Fibroblast of villous mesenchyme (primary cell): Measurements from ENCODE around the gene PREB. TPM values are rescaled to one million over a fixed set of nuclear protein-coding genes. Genes with fewer than 3 reads are reported as not detected.

Source experiments
- DNase-seq: peaks from one replicate; pipeline ENCODE4 v3.0.0-alpha.2; 2010; ENCODE audit warnings: low read depth
- H3K4me3 ChIP-seq: 2 replicates; pipeline ENCODE4 v1.5.1; 2011; ENCODE audit warnings: low read depth, mild to moderate bottlenecking, low read length
- CTCF ChIP-seq: IDR thresholded peaks from 2 replicates; pipeline ENCODE4 v1.5.1; 2012; ENCODE audit warnings: low read depth, mild to moderate bottlenecking, low read length; ENCODE audit not compliant: insufficient read depth
- total RNA-seq: library from RNA; depleted of rRNA; stranded (reverse); fragments of >200 nt; gene quantifications from 2 replicates; pipeline ENCODE4 v1.2.3, GENCODE V29; 2012

PREB gene
- total RNA-seq, 1 donor = 45.3 TPM

- DNase-seq = no peak
- H3K4me3 ChIP-seq = peak overlapping the region; percentile 93
- TF ChIP-seq CTCF = no peak
Observed at GRCh38 chr2:27134781-27135477, 493 bp upstream of the PREB start.

- peak overlapping the region; percentile 93 for H3K4me3 ChIP-seq
- TF ChIP-seq CTCF = no peak
- no peak for DNase-seq
Observed at GRCh38 chr2:27133195-27133875, 1.1 kb downstream of the PREB start.

- no peak overlapping the region for H3K4me3 ChIP-seq
- DNase-seq = no peak
- no peak for TF ChIP-seq CTCF
Observed at GRCh38 chr2:27131429-27131828, 3.0 kb downstream of the PREB start.

GRCh38 chr2:27130396-27130795, 4.0 kb downstream of the PREB start:
- TF ChIP-seq CTCF = no peak
- no peak overlapping the region for H3K4me3 ChIP-seq

GRCh38 chr2:27128668-27129571, 5.5 kb downstream of the PREB start:
- no peak for DNase-seq
- TF ChIP-seq CTCF = no peak
- no peak overlapping the region for H3K4me3 ChIP-seq

More at GRCh38 chr2:27130396-27130795, 4.0 kb downstream of the PREB start:
- no peak for DNase-seq

GRCh38 chr2:27127883-27128667, 6.4 kb downstream of the PREB start:
- no peak for TF ChIP-seq CTCF
- no peak for DNase-seq
- no peak overlapping the region for H3K4me3 ChIP-seq
